ENCODE measurements around the gene TRIM46.
"Not testable (repeated sequence)": the region's sequence is repeated elsewhere in the genome, so short reads cannot be mapped to it uniquely, and the experiment has no call there.

The TRIM46 gene

DNA sequence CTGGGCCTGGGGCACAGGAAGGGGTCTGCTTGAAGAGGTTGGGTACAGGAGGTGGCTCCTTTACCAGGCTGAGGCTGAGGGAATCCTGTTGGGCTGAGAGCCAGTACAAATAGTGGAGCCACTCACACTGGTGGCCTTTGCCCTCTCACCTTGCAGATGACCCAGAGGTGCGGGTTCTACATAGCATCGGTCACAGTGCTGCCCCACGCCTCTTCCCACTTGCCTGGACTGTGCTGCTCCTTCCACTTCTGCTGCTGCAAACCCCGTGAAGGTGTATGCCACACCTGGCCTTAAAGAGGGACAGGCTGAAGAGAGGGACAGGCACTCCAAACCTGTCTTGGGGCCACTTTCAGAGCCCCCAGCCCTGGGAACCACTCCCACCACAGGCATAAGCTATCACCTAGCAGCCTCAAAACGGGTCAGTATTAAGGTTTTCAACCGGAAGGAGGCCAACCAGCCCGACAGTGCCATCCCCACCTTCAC, 39.8 kb upstream of the TRIM46 start:
- DNase-seq (ENCODE audit: insufficient read length, low spot score) (no peak), FAIRE-seq (no peak)
- no peak for TF ChIP-seq POLR2A (IDR thresholded peaks at IDR 0.05; ENCODE audit: low read depth, low read length)

- FAIRE-seq: no peak
- DNase-seq (ENCODE audit: insufficient read length, low spot score): no peak
- TF ChIP-seq POLR2A (IDR thresholded peaks at IDR 0.05; ENCODE audit: low read depth, low read length): no peak
Observed at GRCh38 chr1:155134322-155134721, 39.3 kb upstream of the TRIM46 start.

DNA sequence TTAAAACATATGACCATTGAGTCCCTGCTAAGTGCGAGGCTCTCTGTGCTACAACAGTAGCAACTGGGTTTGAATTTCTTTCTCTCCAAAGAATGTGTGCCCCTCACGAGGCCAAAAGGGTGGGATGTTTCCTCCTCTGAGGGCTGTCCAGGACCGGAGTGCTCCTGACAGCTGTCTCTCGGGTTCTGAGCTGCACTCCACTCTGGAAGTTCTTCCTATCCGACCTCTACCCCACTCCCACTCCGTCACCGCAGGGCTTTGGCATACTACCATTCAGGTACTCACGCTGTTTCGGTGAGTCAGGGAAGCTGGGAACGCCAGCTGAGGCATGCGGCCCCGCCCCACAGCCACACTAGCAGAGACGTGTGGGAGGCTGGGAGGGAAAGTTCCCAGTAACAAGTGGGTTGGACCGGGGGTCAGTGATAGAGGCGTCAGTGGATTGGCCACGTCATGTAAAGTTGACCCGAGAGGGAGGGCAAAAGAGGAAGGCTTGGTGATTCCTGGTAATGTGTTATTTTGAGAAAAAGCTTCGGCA, 38.7 kb upstream of the TRIM46 start:
- no peak; the same call in 1 of the 2 replicates for TF ChIP-seq POLR2A (IDR thresholded peaks at IDR 0.05; ENCODE audit: low read depth, low read length)
- FAIRE-seq: no peak
- DNase-seq (ENCODE audit: insufficient read length, low spot score): peak; percentile 91

DNA sequence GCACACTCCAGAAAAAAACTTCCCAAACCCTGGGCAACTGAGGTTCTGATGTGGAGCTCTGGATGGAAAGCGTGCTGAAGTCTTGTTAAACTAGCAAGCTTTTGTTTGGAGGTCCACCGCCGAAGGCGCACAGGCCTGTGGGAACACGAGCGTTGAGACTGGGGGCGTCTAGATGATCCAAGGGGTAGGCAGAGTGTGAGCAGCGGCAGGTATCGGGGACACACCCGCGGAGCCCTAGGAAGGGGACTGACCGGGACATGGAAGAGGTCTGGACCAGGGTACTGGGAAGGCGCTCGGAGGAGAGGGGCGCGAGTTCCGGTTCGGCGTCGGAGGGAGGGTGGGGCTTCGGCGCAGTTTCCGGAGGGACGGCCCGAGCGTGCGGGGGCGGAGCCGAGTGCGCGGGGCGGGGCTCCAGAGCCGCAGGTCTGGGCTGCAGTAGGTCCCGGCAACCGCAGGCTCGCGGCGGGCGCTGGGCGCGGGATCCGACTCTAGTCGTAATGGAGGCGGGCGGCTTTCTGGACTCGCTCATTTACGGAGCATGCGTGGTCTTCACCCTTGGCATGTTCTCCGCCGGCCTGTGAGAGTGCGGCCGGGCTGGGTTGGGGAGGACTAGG, 38.1 kb upstream of the TRIM46 start, which contains the start of gene SLC50A1:
Gene SLC50A1 (plus strand): TSS at position 438 of the 614 bp plus-strand sequence. CDS start 60 bp downstream, at position 498.
- TF ChIP-seq POLR2A (IDR thresholded peaks at IDR 0.05; ENCODE audit: low read depth, low read length): peak; percentile 78
- DNase-seq (ENCODE audit: insufficient read length, low spot score) (peak; percentile 81), FAIRE-seq (no peak)

DNA sequence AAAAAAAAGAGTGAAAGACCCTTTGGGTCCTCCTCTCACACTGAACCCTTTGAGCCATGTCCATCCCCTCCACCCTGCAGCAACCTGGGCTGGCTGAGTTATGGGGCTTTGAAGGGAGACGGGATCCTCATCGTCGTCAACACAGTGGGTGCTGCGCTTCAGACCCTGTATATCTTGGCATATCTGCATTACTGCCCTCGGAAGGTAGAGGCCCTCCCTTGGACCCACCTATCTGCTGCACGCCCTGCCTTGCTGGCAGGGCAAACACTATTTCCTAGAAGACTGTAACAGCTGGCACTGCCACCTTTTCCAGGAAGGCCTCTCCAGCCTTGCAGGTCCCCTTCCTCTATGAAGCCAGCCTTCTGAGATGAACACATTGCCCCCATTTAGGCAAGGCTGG, 36.9 kb upstream of the TRIM46 start:
- no peak for DNase-seq (ENCODE audit: insufficient read length, low spot score)
- TF ChIP-seq POLR2A (IDR thresholded peaks at IDR 0.05; ENCODE audit: low read depth, low read length): no peak
- FAIRE-seq: no peak

- TF ChIP-seq POLR2A (IDR thresholded peaks at IDR 0.05; ENCODE audit: low read depth, low read length): no peak
- DNase-seq (ENCODE audit: insufficient read length, low spot score): no peak
- FAIRE-seq: no peak
Observed at GRCh38 chr1:155137154-155137949, 36.3 kb upstream of the TRIM46 start.

GRCh38 chr1:155139895-155140629, 33.6 kb upstream of the TRIM46 start, which contains the start of gene DPM3:
Gene DPM3, minus strand, starts transcription at chr1:155140531. Its CDS starts 291 bp downstream, at chr1:155140240.
- FAIRE-seq: no peak
- peak; percentile 72 for DNase-seq (ENCODE audit: insufficient read length, low spot score)
- peak; percentile 82 for TF ChIP-seq POLR2A (IDR thresholded peaks at IDR 0.05; ENCODE audit: low read depth, low read length)

- no peak for TF ChIP-seq POLR2A (IDR thresholded peaks at IDR 0.05; ENCODE audit: low read depth, low read length)
- FAIRE-seq (no peak), DNase-seq (ENCODE audit: insufficient read length, low spot score) (no peak)
Observed at GRCh38 chr1:155140630-155140953, 33.1 kb upstream of the TRIM46 start.

- DNase-seq (ENCODE audit: insufficient read length, low spot score): no peak
- no peak for FAIRE-seq
- TF ChIP-seq POLR2A (IDR thresholded peaks at IDR 0.05; ENCODE audit: low read depth, low read length): no peak
Observed at GRCh38 chr1:155141749-155142148, 31.9 kb upstream of the TRIM46 start.

GRCh38 chr1:155145491-155145890, 28.2 kb upstream of the TRIM46 start:
- DNase-seq (ENCODE audit: insufficient read length, low spot score): no peak
- FAIRE-seq: no peak
- no peak for TF ChIP-seq POLR2A (IDR thresholded peaks at IDR 0.05; ENCODE audit: low read depth, low read length)

DNA sequence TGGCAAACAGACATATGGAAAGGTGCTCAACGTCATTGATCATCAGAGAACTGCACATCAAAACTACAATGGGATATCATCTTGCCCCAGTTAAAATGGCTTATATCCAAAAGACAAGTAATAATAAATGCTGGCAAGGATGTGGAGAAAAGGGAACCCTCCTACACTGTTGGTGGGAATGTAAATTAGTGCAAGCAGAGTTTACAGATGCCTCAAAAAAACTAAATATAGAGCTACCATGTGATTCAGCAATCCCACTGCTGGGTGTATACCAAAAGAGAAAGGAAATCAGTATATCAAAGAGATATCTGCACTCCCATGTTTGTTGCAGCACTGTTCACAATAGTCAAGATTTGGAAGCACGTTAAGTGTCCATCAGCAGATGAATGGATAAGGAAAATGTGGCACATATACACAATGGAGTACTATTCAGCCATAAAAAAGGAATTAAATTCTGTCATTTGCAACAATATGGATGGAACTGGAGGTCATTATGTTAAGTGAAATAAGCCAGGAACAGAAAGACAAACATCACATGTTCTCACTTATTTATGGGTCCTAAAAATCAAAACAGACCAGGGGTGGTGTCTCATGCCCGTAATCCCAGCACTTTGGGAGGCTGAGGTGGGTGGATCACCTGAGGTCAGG, 17.5 kb upstream of the TRIM46 start:
- DNase-seq (ENCODE audit: insufficient read length, low spot score); FAIRE-seq: not testable (repeated sequence)

DNA sequence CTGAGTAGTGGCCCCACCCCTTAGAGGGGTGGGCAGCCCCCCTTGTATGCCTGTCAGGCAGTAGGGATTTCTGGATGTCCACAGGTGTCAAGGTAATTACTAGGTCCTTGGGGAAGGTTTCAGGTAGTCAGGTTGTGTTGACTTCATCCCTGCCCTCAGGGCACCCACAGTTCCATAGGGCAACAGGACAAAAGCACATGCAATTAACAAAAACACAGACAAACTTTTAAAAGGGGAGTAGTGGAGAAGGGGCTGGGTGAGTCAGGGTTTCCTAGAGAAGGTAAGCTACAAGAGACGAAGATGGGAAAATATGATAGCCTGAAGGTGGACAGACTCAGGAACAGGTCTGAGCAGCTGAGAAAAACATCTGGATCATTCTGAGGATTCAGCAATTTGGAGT, 14.7 kb upstream of the TRIM46 start:
- TF ChIP-seq POLR2A (IDR thresholded peaks at IDR 0.05; ENCODE audit: low read depth, low read length): no peak
- no peak for DNase-seq (ENCODE audit: insufficient read length, low spot score)
- FAIRE-seq: no peak

DNA sequence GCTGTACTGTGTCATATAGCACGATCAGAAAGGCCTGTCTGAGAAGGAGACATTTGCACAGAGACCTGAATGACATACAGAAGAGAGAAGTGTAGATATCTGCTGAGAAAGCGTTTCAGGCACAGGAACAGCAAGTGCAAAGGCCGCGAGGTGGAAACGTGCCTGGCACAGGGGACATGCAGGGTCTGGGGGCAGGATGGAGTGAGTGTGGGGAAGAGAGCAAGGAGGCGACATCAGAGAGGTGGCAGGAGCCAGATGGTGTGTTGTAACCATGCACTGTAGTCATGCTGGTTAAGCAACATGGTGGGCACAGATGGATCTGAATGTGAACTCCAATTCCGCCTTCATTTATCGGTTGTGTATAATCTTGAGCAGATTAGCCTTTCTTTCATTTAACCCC, 13.5 kb upstream of the TRIM46 start:
- DNase-seq (ENCODE audit: insufficient read length, low spot score): no peak
- FAIRE-seq: no peak
- TF ChIP-seq POLR2A (IDR thresholded peaks at IDR 0.05; ENCODE audit: low read depth, low read length): no peak

DNA sequence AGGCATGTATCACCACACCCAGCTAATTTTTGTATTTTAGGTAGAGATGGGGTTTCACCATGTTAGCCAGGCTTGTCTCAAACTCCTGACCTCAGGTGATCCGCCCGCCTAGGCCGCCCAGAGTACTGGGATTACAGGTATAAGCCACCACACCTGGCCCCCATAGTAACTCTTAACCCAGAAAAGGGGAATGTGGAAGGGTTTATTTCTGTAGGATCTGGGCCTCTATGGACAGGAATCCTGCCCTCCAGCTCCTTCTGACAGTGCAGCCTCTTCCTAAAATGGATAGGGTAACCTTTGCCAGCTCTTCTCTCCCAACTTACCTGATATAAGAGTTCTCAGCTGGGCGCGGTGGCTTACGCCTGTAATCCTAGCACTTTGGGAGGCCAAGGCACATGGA, 11.0 kb upstream of the TRIM46 start:
- not testable (repeated sequence) for FAIRE-seq; DNase-seq (ENCODE audit: insufficient read length, low spot score)

DNA sequence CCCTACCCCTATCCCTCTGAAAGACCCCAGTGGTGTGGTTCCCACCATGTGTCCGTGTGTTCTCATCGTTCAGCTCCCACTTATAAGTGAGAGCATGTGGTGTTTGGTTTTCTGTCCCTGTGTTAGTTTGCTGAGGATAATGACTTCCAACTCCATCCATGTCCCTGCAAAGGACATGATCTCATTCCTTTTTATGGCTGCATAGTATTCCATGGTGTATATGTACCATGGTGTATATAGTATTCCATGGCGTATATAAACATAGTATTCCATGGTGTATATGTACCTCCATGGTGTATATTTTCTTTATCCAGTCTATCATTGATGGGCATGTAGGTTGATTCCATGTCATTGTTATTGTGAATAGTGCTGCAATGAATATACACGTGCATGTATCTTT, 9.9 kb upstream of the TRIM46 start:
- not testable (repeated sequence) for DNase-seq (ENCODE audit: insufficient read length, low spot score); FAIRE-seq

DNA sequence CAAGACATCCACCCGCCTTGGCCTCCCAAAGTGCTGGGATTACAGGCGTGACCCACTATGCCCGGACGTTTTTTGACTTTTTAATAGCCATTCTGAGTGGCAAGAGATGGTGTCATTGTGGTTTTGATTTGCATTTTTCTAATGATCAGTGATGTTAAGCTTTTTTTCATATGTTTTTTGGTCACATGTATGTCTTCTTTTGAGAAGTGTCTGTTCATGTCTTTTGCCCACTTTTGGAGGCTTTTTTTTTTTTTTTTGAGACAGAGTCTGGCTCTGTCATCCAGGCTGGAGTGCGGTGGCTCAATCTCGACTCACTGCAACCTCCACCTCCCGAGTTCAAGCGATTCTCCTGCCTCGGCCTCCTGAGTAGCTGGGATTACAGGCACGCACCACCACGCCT, 9.0 kb upstream of the TRIM46 start:
- FAIRE-seq; DNase-seq (ENCODE audit: insufficient read length, low spot score): not testable (repeated sequence)
